H9 (cell line): Measurements from ENCODE around the gene PTPRH. TPM values are rescaled to one million over a fixed set of nuclear protein-coding genes. Genes with fewer than 3 reads are reported as not detected.

Experiments used
- DNase-seq: peaks from one replicate; pipeline ENCODE4 v3.0.0-alpha.2; 2017
- H2AFZ ChIP-seq: one replicate; pipeline ENCODE4 v1.6.1; 2013; ENCODE audit warnings: mild to moderate bottlenecking, low read length, control low read depth, moderate library complexity
- H2AK5ac ChIP-seq: 2 replicates; pipeline ENCODE4 v1.6.1; 2013; ENCODE audit warnings: low read length, control low read depth, mixed read lengths; ENCODE audit not compliant: insufficient read length
- H2BK120ac ChIP-seq: one replicate; pipeline ENCODE4 v1.6.1; 2013; ENCODE audit warnings: low read depth, mild to moderate bottlenecking, low read length, control low read depth, inconsistent platforms; ENCODE audit not compliant: poor library complexity, severe bottlenecking
- H2BK12ac ChIP-seq: 2 replicates; pipeline ENCODE4 v1.6.1; 2013; ENCODE audit warnings: low read length, control low read depth, mixed read lengths, low read depth; ENCODE audit not compliant: insufficient read length
- H2BK15ac ChIP-seq: 2 replicates; pipeline ENCODE4 v1.6.1; 2013; ENCODE audit warnings: low read depth, low read length, control low read depth
- H2BK20ac ChIP-seq: one replicate; pipeline ENCODE4 v1.6.1; 2013; ENCODE audit warnings: low read depth, mild to moderate bottlenecking, low read length, control low read depth, inconsistent platforms; ENCODE audit not compliant: poor library complexity, severe bottlenecking
- H2BK5ac ChIP-seq: 2 replicates; pipeline ENCODE4 v1.6.1; 2013; ENCODE audit warnings: low read length, control low read depth, mixed read lengths; ENCODE audit not compliant: insufficient read length
- H3K14ac ChIP-seq: 2 replicates; pipeline ENCODE4 v1.6.1; 2013; ENCODE audit warnings: low read length, control low read depth; ENCODE audit not compliant: insufficient read depth
- H3K18ac ChIP-seq: 2 replicates; pipeline ENCODE4 v1.6.1; 2013; ENCODE audit warnings: low read depth, mild to moderate bottlenecking, mixed read lengths, low read length, control low read depth; ENCODE audit not compliant: insufficient read length
- H3K23ac ChIP-seq: 2 replicates; pipeline ENCODE4 v1.6.1; 2013; ENCODE audit warnings: low read length, control low read depth, mixed read lengths, low read depth; ENCODE audit not compliant: insufficient read length
- H3K23me2 ChIP-seq: 2 replicates; pipeline ENCODE4 v1.6.1; 2013; ENCODE audit warnings: low read depth, mild to moderate bottlenecking, mixed read lengths, low read length, control low read depth; ENCODE audit not compliant: insufficient read length, poor library complexity, severe bottlenecking
- H3K27ac ChIP-seq: 2 replicates; pipeline ENCODE4 v1.5.1; 2013; ENCODE audit warnings: low read length, control low read depth, mixed read lengths, low read depth; ENCODE audit not compliant: insufficient read length
- H3K27me3 ChIP-seq: 2 replicates; pipeline ENCODE4 v1.6.1; 2013; ENCODE audit warnings: low read length, control low read depth, inconsistent platforms; ENCODE audit not compliant: insufficient read depth
- H3K4ac ChIP-seq: 2 replicates; pipeline ENCODE4 v1.6.1; 2013; ENCODE audit warnings: low read depth, mild to moderate bottlenecking, control low read depth, inconsistent platforms, low read length, moderate library complexity
- H3K4me1 ChIP-seq: 2 replicates; pipeline ENCODE4 v1.6.1; 2013; ENCODE audit warnings: low read length, control low read depth, inconsistent platforms; ENCODE audit not compliant: insufficient read depth
- H3K4me2 ChIP-seq: 2 replicates; pipeline ENCODE4 v1.6.1; 2013; ENCODE audit warnings: low read length, control low read depth, mixed read lengths; ENCODE audit not compliant: insufficient read length, insufficient read depth
- H3K56ac ChIP-seq: 2 replicates; pipeline ENCODE4 v1.6.1; 2013; ENCODE audit warnings: low read depth, mild to moderate bottlenecking, mixed read lengths, low read length, control low read depth; ENCODE audit not compliant: insufficient read length
- H3K79me1 ChIP-seq: 2 replicates; pipeline ENCODE4 v1.6.1; 2013; ENCODE audit warnings: low read depth, mild to moderate bottlenecking, moderate library complexity, low read length, control low read depth, inconsistent platforms; ENCODE audit not compliant: insufficient read depth, poor library complexity, severe bottlenecking
- H3K79me2 ChIP-seq: 2 replicates; pipeline ENCODE4 v1.6.1; 2013; ENCODE audit warnings: low read length, control low read depth, inconsistent platforms; ENCODE audit not compliant: insufficient read depth
- H3K9ac ChIP-seq: 2 replicates; pipeline ENCODE4 v1.6.1; 2013; ENCODE audit warnings: low read length, control low read depth, mixed read lengths; ENCODE audit not compliant: insufficient read length; ENCODE audit errors: extremely low read depth
- H3K9me3 ChIP-seq: one replicate; pipeline ENCODE4 v1.6.1; 2013; ENCODE audit warnings: low read depth, low read length, inconsistent platforms; ENCODE audit not compliant: control insufficient read depth
- H3T11ph ChIP-seq: one replicate; pipeline ENCODE4 v1.6.1; 2013; ENCODE audit warnings: mild to moderate bottlenecking, low read length, control low read depth, inconsistent platforms
- H4K20me1 ChIP-seq: one replicate; pipeline ENCODE4 v1.6.1; 2013; ENCODE audit not compliant: control insufficient read depth, insufficient read length, insufficient read depth
- H4K5ac ChIP-seq: 2 replicates; pipeline ENCODE4 v1.6.1; 2013; ENCODE audit warnings: low read depth, mild to moderate bottlenecking, mixed read lengths, low read length, control low read depth; ENCODE audit not compliant: insufficient read length
- H4K8ac ChIP-seq: replicated peaks from 2 replicates; pipeline ENCODE4 v1.6.1; 2013; ENCODE audit warnings: low read length, control low read depth, mixed read lengths, low read depth; ENCODE audit not compliant: insufficient read length
- H4K91ac ChIP-seq: 2 replicates; pipeline ENCODE4 v1.6.1; 2013; ENCODE audit warnings: low read depth, mild to moderate bottlenecking, moderate library complexity, mixed read lengths, low read length, control low read depth; ENCODE audit not compliant: insufficient read length
- H3K27ac Mint-ChIP-seq, 3 experiments: 2 replicates in 2 of 3; 3 replicates in 1 of 3; pipeline ENCODE4 v1.8.0; 2020 to 2021; ENCODE audit warnings: mixed read lengths in 3 of 3, mild to moderate bottlenecking in 1 of 3, moderate library complexity in 1 of 3
- H3K27me3 Mint-ChIP-seq: 2 replicates; pipeline ENCODE4 v1.8.0; 2021; ENCODE audit warnings: low read depth, mild to moderate bottlenecking, moderate library complexity, mixed read lengths
- H3K36me3 Mint-ChIP-seq, 3 experiments: 2 replicates in 2 of 3; 3 replicates in 1 of 3; pipeline ENCODE4 v1.8.0; 2020 to 2021; ENCODE audit warnings: low read depth in 3 of 3, mixed read lengths in 3 of 3; ENCODE audit not compliant: insufficient read depth in 1 of 3
- H3K4me1 Mint-ChIP-seq, 2 experiments: 2 replicates each; pipeline ENCODE4 v1.8.0; 2020; ENCODE audit warnings: mixed read lengths in 2 of 2
- H3K4me3 Mint-ChIP-seq, 2 experiments: 2 replicates in 1 of 2; 3 replicates in 1 of 2; pipeline ENCODE4 v1.8.0; 2020 to 2021; ENCODE audit warnings: mild to moderate bottlenecking in 2 of 2, mixed read lengths in 2 of 2, moderate library complexity in 1 of 2
- H3K9me3 Mint-ChIP-seq, 2 experiments: 2 replicates in 1 of 2; 3 replicates in 1 of 2; pipeline ENCODE4 v1.8.0; 2020; ENCODE audit warnings: mild to moderate bottlenecking in 2 of 2, mixed read lengths in 2 of 2, moderate library complexity in 1 of 2
- WGBS: extraction: QIAGEN DNeasy Blood & Tissue Kit; methylation state at CpG from one replicate; pipeline ENCODE4 v1.1.7; 2013; ENCODE audit warnings: missing lambda C conversion rate, low lambda C conversion rate, mixed read lengths; ENCODE audit not compliant: insufficient read length; ENCODE audit errors: extremely low coverage; 5-methylcytosine and 5-hydroxymethylcytosine counted together
- total RNA-seq: library from RNA; stranded (reverse); gene quantifications from 2 replicates; pipeline ENCODE4 v1.2.1, GENCODE V29; 2021
- TF ChIP-seq, protein P1 (sequence below): fragments of 200-600 bp; sonication (generic); conservative IDR thresholded peaks from 3 replicates; pipeline ENCODE4 v1.8.0; 2021; ENCODE audit warnings: antibody characterized with exemption, mild to moderate bottlenecking

The PTPRH gene
- total RNA-seq, 1 experiment from 2014 or later: 0.24 TPM

GRCh38 chr19:55158423-55158822 is 50.9 kb downstream of the PTPRH start:
- Histone ChIP-seq H3K9ac (no peak overlapping the region), H4K20me1 (no peaks in the 10 kb centered on the region), H3K79me2 (no peaks in the 10 kb centered on the region), H2BK15ac (no peak overlapping the region), H4K5ac (no peak overlapping the region), H2BK5ac (no peak overlapping the region), H3K27me3 (no peaks in the 10 kb centered on the region; the same call in 1 of the 2 replicates), H2BK20ac (no peak overlapping the region), H2AK5ac (no peak overlapping the region), H3K18ac (no peak overlapping the region), H2BK12ac (no peak overlapping the region), H3K23me2 (peaks cover 13% of the 10 kb centered on the region), H3K27ac (no peak overlapping the region), H3K4ac (no peak overlapping the region), H3K4me1 (no peaks in the 10 kb centered on the region; the same call in 1 of the 2 replicates), H3K23ac (no peak overlapping the region), H3T11ph (no peak overlapping the region), H3K9me3 (no peaks in the 10 kb centered on the region), H2AFZ (no peak overlapping the region), H4K91ac (no peak overlapping the region), H3K14ac (no peak overlapping the region), H2BK120ac (no peak overlapping the region), H3K4me2 (no peak overlapping the region), H4K8ac (no peak overlapping the region), H3K79me1 (no peaks in the 10 kb centered on the region), H3K56ac (no peak overlapping the region)
- TF ChIP-seq, protein P1, sequence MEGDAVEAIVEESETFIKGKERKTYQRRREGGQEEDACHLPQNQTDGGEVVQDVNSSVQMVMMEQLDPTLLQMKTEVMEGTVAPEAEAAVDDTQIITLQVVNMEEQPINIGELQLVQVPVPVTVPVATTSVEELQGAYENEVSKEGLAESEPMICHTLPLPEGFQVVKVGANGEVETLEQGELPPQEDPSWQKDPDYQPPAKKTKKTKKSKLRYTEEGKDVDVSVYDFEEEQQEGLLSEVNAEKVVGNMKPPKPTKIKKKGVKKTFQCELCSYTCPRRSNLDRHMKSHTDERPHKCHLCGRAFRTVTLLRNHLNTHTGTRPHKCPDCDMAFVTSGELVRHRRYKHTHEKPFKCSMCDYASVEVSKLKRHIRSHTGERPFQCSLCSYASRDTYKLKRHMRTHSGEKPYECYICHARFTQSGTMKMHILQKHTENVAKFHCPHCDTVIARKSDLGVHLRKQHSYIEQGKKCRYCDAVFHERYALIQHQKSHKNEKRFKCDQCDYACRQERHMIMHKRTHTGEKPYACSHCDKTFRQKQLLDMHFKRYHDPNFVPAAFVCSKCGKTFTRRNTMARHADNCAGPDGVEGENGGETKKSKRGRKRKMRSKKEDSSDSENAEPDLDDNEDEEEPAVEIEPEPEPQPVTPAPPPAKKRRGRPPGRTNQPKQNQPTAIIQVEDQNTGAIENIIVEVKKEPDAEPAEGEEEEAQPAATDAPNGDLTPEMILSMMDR: no peak
- Mint-ChIP-seq H3K27ac (no peak overlapping the region), H3K4me3 (peak overlapping the region in 1 of 2 experiments; percentile 64; a peak in 3 of 5 replicates), H3K4me1 (peaks cover 18 to 27% of the 10 kb centered on the region in 2 experiments), H3K27me3 (peaks cover 25% of the 10 kb centered on the region), H3K9me3 (no peaks in the 10 kb centered on the region), H3K36me3 (peaks cover 10 to 14% (median 11%) of the 10 kb centered on the region in 3 experiments; a peak in 6 of 7 replicates)
- WGBS: no CpG with 5 or more reads among the region's 4 CpGs
- no peak for DNase-seq
